Nephron (organoid): ENCODE measurements around the gene GOLT1A.
A peak's percentile ranks its signal among the peaks of the same experiment; 100 is the strongest.

ENCODE experiments used
- H3K27ac Mint-ChIP-seq, 3 experiments: 2 replicates each; pipeline ENCODE4 v1.8.0; 2020; ENCODE audit warnings: mixed read lengths in 3 of 3, mild to moderate bottlenecking in 2 of 3, moderate library complexity in 1 of 3
- H3K27me3 Mint-ChIP-seq: 2 replicates; pipeline ENCODE4 v1.8.0; 2021; ENCODE audit warnings: low read depth, mild to moderate bottlenecking, moderate library complexity, mixed read lengths
- H3K36me3 Mint-ChIP-seq: 2 replicates; pipeline ENCODE4 v1.8.0; 2020; ENCODE audit warnings: low read depth, mixed read lengths
- H3K4me1 Mint-ChIP-seq: 2 replicates; pipeline ENCODE4 v1.8.0; 2020; ENCODE audit warnings: mixed read lengths
- H3K4me3 Mint-ChIP-seq, 3 experiments: 2 replicates each; pipeline ENCODE4 v1.8.0; 2020; ENCODE audit warnings: mild to moderate bottlenecking in 3 of 3, mixed read lengths in 3 of 3, moderate library complexity in 2 of 3
- H3K9me3 Mint-ChIP-seq: 2 replicates; pipeline ENCODE4 v1.8.0; 2020; ENCODE audit warnings: mixed read lengths
- TF ChIP-seq, protein P1 (sequence below), 3 experiments: fragments of 200-600 bp; sonication (generic); IDR thresholded peaks; one replicate each; pipeline ENCODE4 v1.5.0; 2021; ENCODE audit warnings: antibody characterized with exemption in 3 of 3; ENCODE audit not compliant: unreplicated experiment in 3 of 3

GOLT1A gene

DNA sequence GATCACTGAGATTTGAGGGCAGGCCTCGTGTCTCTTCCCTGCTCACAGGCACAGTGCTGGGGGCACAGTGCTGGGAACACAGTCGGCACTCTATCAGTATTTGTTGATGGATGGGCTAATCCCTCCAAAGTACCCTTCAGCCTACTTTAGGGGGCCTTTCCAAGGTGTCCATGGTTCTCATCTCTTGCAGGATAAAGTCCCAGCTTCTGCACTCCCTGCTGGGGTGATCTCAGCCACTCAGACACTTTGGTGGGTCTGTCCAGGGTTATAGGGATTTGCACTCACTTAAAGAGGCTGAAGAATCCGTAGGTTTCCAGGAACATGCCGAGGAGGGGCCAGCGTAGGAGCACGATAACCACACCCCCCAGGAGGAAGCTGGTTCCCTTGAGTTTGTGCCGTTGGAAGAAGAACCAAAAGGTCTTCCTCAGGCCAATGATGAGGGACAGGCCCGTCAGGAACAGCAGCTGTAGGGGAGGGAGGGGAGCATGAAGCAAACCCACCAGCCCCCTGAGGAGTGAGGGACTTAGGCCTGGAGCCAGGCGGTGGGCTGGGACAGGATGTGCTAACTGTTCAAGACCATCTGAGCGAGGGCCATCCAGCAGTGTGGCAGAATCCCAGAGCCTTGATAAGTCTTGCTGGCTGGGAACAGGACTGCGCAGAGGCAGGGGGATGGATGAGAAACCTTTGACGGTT is 12.3 kb downstream of the GOLT1A start:
- H3K9me3 Mint-ChIP-seq, result no peaks in the 10 kb centered on the region
- peaks cover 15% of the 10 kb centered on the region for H3K4me1 Mint-ChIP-seq
- H3K27me3 Mint-ChIP-seq, result peaks cover 32% of the 10 kb centered on the region
- H3K36me3 Mint-ChIP-seq, result no peaks in the 10 kb centered on the region
- no peak overlapping the region for H3K4me3 Mint-ChIP-seq
- H3K27ac Mint-ChIP-seq, result no peak overlapping the region
- TF ChIP-seq, protein P1, sequence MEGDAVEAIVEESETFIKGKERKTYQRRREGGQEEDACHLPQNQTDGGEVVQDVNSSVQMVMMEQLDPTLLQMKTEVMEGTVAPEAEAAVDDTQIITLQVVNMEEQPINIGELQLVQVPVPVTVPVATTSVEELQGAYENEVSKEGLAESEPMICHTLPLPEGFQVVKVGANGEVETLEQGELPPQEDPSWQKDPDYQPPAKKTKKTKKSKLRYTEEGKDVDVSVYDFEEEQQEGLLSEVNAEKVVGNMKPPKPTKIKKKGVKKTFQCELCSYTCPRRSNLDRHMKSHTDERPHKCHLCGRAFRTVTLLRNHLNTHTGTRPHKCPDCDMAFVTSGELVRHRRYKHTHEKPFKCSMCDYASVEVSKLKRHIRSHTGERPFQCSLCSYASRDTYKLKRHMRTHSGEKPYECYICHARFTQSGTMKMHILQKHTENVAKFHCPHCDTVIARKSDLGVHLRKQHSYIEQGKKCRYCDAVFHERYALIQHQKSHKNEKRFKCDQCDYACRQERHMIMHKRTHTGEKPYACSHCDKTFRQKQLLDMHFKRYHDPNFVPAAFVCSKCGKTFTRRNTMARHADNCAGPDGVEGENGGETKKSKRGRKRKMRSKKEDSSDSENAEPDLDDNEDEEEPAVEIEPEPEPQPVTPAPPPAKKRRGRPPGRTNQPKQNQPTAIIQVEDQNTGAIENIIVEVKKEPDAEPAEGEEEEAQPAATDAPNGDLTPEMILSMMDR (IDR thresholded peaks at IDR 0.05; ENCODE audit: unreplicated experiment in 3 of 3), result no peak

DNA sequence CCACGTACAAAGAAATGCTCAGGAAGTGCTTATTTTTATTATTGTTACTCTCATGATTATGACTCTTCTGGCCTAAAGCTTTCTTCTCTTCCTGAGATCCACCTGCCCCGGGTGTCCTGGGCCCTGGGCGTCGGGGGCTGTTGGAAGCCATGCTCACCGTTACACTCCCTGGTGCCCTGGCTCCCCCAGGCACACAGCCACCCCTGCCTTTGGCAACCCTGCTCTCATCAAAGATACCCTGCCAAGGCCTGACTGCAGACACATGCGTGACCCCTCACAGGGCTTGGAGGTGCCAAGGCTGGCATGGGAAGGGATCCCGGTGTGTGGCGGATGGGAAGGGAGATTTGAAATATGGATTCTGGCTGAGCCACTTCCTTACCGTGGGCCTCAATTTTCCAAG is 14.2 kb downstream of the GOLT1A start:
- no peaks in the 10 kb centered on the region for H3K9me3 Mint-ChIP-seq
- no peak overlapping the region for H3K27ac Mint-ChIP-seq
- TF ChIP-seq, protein P1 (IDR thresholded peaks at IDR 0.05; ENCODE audit: unreplicated experiment in 3 of 3), result no peak
- peaks cover 15% of the 10 kb centered on the region for H3K4me1 Mint-ChIP-seq
- no peak overlapping the region for H3K4me3 Mint-ChIP-seq
- no peaks in the 10 kb centered on the region for H3K36me3 Mint-ChIP-seq
- peaks cover 28% of the 10 kb centered on the region for H3K27me3 Mint-ChIP-seq

DNA sequence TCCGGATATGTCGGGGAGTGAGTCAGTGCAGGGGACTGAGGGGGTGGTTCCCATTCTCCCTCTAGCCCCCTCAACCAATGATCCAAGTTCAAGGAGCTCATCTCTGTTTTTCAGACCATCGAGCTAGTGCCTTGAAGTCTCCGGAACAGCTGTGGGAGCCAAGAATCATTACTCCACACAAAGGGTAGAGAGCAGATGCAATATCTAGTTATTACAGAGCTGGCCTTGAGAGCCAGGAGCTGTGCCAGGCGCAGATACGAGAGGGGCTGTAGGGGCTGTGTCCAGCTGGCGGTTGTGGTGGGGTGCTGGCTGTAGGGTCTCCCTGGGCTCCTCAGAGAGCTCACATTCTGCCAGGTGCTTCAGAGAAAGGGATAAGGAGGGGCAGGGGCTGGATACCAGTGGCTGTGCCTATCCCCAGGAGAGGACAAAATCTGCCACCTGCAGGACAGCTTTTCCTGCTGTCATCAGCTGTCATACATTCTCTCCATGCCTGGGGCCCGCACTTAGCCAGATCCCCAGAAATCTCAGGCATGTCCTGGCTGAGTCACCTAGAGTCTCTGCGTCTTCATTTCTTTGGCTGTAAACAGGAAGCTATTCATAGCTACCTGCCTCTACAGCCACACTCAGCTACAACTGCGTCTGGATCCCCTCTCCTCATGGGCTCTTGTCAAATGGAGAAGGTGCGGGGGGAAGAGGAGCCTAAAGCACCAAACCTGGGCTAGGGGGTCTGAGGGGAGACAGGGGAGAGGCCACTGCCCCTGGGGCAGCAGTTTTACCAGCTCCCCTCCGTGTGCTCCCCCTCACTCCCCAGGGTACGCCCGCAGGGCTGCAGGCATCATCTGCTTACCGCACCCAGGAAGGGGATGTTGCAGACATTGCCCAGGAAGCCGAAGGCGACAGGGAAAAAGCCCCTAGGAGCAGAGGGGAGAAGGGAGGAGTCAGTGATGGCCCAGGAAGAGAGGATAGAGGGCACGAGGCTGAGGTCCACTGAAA is 15.1 kb downstream of the GOLT1A start:
- H3K27ac Mint-ChIP-seq, result peak overlapping the region in 2 of 3 experiments; percentile 13 to 18

DNA sequence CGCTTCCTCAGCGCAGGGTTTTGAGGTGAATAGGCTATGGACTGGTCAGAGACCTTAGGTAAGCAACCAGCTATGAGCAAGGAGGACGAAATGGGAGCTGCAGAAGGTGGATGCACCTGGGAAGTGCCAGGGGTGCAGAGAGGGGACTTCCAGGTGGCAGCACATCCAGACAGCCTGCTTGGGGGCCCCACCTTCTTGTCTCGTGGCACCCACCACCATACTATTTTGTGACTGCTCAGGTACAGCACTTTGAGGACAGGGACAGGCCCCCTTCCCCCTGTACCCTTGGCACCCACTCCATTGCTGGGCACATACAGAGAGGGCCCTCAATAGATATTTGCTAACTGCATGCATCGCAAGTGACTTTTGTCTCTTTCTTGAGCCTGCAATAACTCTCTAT is 16.7 kb downstream of the GOLT1A start:
- no peaks in the 10 kb centered on the region for H3K36me3 Mint-ChIP-seq
- peaks cover 15% of the 10 kb centered on the region for H3K4me1 Mint-ChIP-seq
- no peak overlapping the region for H3K4me3 Mint-ChIP-seq
- no peak overlapping the region for H3K27ac Mint-ChIP-seq
- no peaks in the 10 kb centered on the region for H3K9me3 Mint-ChIP-seq
- TF ChIP-seq, protein P1 (IDR thresholded peaks at IDR 0.05; ENCODE audit: unreplicated experiment in 3 of 3), result no peak
- peaks cover 34% of the 10 kb centered on the region for H3K27me3 Mint-ChIP-seq

More for the DNA sequence above, 15.1 kb downstream of the GOLT1A start:
- Mint-ChIP-seq H3K4me3 (no peak overlapping the region), H3K36me3 (no peaks in the 10 kb centered on the region), H3K9me3 (no peaks in the 10 kb centered on the region), H3K4me1 (peaks cover 15% of the 10 kb centered on the region), H3K27me3 (peaks cover 28% of the 10 kb centered on the region)
- TF ChIP-seq, protein P1 (IDR thresholded peaks at IDR 0.05; ENCODE audit: unreplicated experiment in 3 of 3), result no peak

DNA sequence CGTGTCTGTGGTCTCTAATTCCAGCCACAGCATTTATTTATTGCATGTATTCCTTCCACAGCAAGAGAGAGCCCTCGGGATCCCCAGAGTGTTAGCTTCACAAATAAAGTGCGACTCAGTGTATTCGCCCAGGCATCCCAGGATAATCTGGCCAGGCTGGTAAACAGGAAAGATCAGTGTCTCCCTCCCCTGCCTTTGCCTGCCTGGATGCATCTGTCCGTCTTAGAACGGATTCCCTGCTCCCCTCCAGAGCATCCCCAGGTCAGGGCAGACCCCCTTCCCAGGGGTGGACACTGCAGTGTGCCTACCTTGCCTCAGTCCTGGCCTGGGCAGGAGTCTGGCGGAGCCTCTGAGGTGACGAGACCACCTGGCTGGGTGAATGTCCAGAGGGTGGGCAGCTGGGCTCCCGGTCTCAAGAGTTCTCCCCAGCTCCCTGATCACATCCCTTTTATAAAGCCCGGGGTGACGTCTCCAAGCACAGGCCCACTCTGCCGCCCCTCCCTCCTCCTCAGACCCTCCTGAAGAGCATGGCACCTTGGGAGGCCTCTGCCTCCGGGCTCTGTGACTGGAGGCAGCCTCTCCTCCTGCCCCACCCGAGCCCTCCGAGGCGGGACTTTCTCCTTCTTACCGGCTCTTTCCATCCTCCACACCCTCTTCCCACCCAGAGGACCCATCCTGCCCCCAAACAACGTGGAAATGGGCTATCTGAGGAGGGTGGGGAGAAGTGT is 17.6 kb downstream of the GOLT1A start, which contains the start of gene KISS1:
Gene KISS1 (minus strand): TSS at position 424 of the 728 bp plus-strand sequence. CDS start 3,615 bp downstream, outside the sequence.
- H3K9me3 Mint-ChIP-seq, result no peaks in the 10 kb centered on the region
- peaks cover 32% of the 10 kb centered on the region for H3K27me3 Mint-ChIP-seq
- H3K4me3 Mint-ChIP-seq, result no peak within 1 kb of the TSS
- TF ChIP-seq, protein P1 (IDR thresholded peaks at IDR 0.05; ENCODE audit: unreplicated experiment in 3 of 3), result no peak
- no peaks in the 10 kb centered on the region for H3K36me3 Mint-ChIP-seq
- H3K4me1 Mint-ChIP-seq, result peaks cover 19% of the 10 kb centered on the region
- H3K27ac Mint-ChIP-seq, result no peak within 1 kb of the TSS
